Osteocyte (in vitro differentiated cells): ENCODE measurements around the gene KIFC3. TPM values are rescaled to one million over a fixed set of nuclear protein-coding genes. Genes with fewer than 3 reads are reported as not detected.
A peak's percentile ranks its signal among the peaks of the same experiment; 100 is the strongest.

Experiments used
- DNase-seq: peaks from one replicate; pipeline ENCODE4 v3.0.0; 2021; ENCODE audit warnings: mixed read lengths; ENCODE audit not compliant: unreplicated experiment; ENCODE audit errors: extremely low spot score
- H3K27ac Mint-ChIP-seq: one replicate; pipeline ENCODE4 v1.8.0; 2021; ENCODE audit warnings: mild to moderate bottlenecking, mixed read lengths; ENCODE audit not compliant: unreplicated experiment
- H3K27me3 Mint-ChIP-seq: one replicate; pipeline ENCODE4 v1.8.0; 2021; ENCODE audit warnings: mixed read lengths; ENCODE audit not compliant: unreplicated experiment
- H3K36me3 Mint-ChIP-seq: one replicate; pipeline ENCODE4 v1.8.0; 2021; ENCODE audit warnings: mixed read lengths; ENCODE audit not compliant: unreplicated experiment
- H3K4me1 Mint-ChIP-seq: one replicate; pipeline ENCODE4 v1.8.0; 2021; ENCODE audit warnings: mixed read lengths; ENCODE audit not compliant: unreplicated experiment
- H3K4me3 Mint-ChIP-seq: one replicate; pipeline ENCODE4 v1.8.0; 2021; ENCODE audit warnings: mild to moderate bottlenecking, moderate library complexity, mixed read lengths; ENCODE audit not compliant: unreplicated experiment
- H3K9me3 Mint-ChIP-seq: one replicate; pipeline ENCODE4 v1.8.0; 2021; ENCODE audit warnings: mixed read lengths; ENCODE audit not compliant: unreplicated experiment
- CTCF ChIP-seq: fragments of 200-600 bp; sonication (generic); IDR thresholded peaks from 2 replicates; pipeline ENCODE4 v1.5.0; 2021; ENCODE audit warnings: antibody characterized with exemption, mild to moderate bottlenecking, moderate library complexity
- total RNA-seq: library from RNA; stranded (reverse); gene quantifications from 2 replicates; pipeline ENCODE4 v1.2.1, GENCODE V29; 2021

The KIFC3 gene
- total RNA-seq, 1 donor from 2014 or later: 196 TPM

- Mint-ChIP-seq H3K4me3 (no peak overlapping the region), H3K27me3 (no peaks in the 10 kb centered on the region), H3K27ac (peak overlapping the region; percentile 89), H3K9me3 (no peaks in the 10 kb centered on the region), H3K4me1 (peaks cover 64% of the 10 kb centered on the region), H3K36me3 (no peaks in the 10 kb centered on the region)
- TF ChIP-seq CTCF: no peak
- DNase-seq: no peak
These were observed 8.1 kb upstream of the KIFC3 start for GRCh38 chr16:57810197-57811031.

GRCh38 chr16:57809276-57810196, 7.2 kb upstream of the KIFC3 start:
- Mint-ChIP-seq H3K27me3 (no peaks in the 10 kb centered on the region), H3K4me1 (peaks cover 67% of the 10 kb centered on the region), H3K27ac (peak overlapping the region; percentile 89), H3K9me3 (no peaks in the 10 kb centered on the region), H3K36me3 (no peaks in the 10 kb centered on the region), H3K4me3 (no peak overlapping the region)
- TF ChIP-seq CTCF: no peak
- DNase-seq: no peak

- DNase-seq: no peak
- peak overlapping the region; percentile 77 for H3K27ac Mint-ChIP-seq
- no peaks in the 10 kb centered on the region for H3K36me3 Mint-ChIP-seq
- peaks cover 71% of the 10 kb centered on the region for H3K4me1 Mint-ChIP-seq
- TF ChIP-seq CTCF: no peak
- no peaks in the 10 kb centered on the region for H3K27me3 Mint-ChIP-seq
- no peaks in the 10 kb centered on the region for H3K9me3 Mint-ChIP-seq
- H3K4me3 Mint-ChIP-seq: peak overlapping the region; percentile 41
These were observed 6.4 kb upstream of the KIFC3 start for GRCh38 chr16:57808589-57809228.

DNA sequence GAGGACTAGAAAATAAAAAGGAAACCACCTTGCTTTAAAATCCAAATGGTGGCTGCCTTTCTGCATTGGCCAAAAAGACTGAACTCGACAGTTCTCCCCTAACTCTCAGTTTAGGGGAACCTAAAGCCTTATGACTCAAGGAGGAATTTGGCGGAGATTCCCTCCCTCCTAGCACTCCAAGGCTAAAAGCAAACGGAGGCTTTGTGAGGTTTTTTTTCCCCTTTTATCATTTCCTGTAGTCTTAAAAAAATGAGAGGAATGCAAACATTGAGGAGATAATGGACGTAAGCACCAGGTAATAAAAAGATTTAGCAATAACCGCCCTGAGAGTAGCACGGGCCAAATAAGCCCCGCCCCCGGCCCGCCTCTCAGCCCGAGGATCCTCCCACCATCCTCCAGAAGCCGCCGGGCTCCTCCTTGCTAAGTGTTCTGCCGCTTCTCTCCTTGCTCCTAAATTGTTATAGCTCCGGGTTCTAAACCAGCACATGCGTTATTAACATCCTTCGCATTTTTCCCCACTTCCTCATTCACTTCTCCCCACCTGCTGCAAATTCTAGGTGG, 5.8 kb upstream of the KIFC3 start:
- Mint-ChIP-seq H3K27me3 (no peaks in the 10 kb centered on the region), H3K4me3 (peak overlapping the region; percentile 41), H3K9me3 (no peaks in the 10 kb centered on the region), H3K36me3 (no peaks in the 10 kb centered on the region), H3K4me1 (peaks cover 75% of the 10 kb centered on the region), H3K27ac (peak overlapping the region; percentile 77)
- no peak for DNase-seq
- TF ChIP-seq CTCF: no peak
